HepG2 (cell line): ENCODE results near the gene IL1A. TPM values are rescaled to one million over a fixed set of nuclear protein-coding genes. Genes with fewer than 3 reads are reported as not detected.

Source experiments
- CTCF ChIP-seq: sonication (generic); formaldehyde crosslinking; IDR thresholded peaks from 2 replicates; pipeline ENCODE4 v1.5.0; 2020; ENCODE audit warnings: mild to moderate bottlenecking, missing genetic modification reagents, moderate library complexity
- MAF1 ChIP-seq: sonication (generic); formaldehyde crosslinking; IDR thresholded peaks from 2 replicates; pipeline ENCODE4 v1.5.0; 2020; ENCODE audit warnings: missing genetic modification reagents, borderline replicate concordance
- NFYC ChIP-seq: IDR thresholded peaks from 2 replicates; pipeline ENCODE4 v1.6.1; 2016; ENCODE audit warnings: missing genetic modification reagents, missing compliant biosample characterization
- NKX3-1 ChIP-seq: sonication (generic); formaldehyde crosslinking; IDR thresholded peaks from 2 replicates; pipeline ENCODE4 v1.5.0; 2020; ENCODE audit warnings: missing genetic modification reagents
- ZBTB1 ChIP-seq: sonication (generic); formaldehyde crosslinking; IDR thresholded peaks from 2 replicates; pipeline ENCODE4 v1.4.0; 2020; ENCODE audit warnings: missing genetic modification reagents, borderline replicate concordance
- ZMAT3 ChIP-seq: sonication (generic); formaldehyde crosslinking; conservative IDR thresholded peaks from 2 replicates; pipeline ENCODE4 v1.7.0; 2021; ENCODE audit warnings: missing genetic modification reagents
- ZNF280D ChIP-seq: sonication (generic); formaldehyde crosslinking; IDR thresholded peaks from 2 replicates; pipeline ENCODE4 v1.5.1; 2020; ENCODE audit warnings: mild to moderate bottlenecking, missing genetic modification reagents
- ZNF362 ChIP-seq: sonication (generic); formaldehyde crosslinking; IDR thresholded peaks from 2 replicates; pipeline ENCODE4 v1.4.0; 2020; ENCODE audit warnings: missing genetic modification reagents, mild to moderate bottlenecking, borderline replicate concordance
- ZNF563 ChIP-seq: sonication (generic); formaldehyde crosslinking; IDR thresholded peaks from 2 replicates; pipeline ENCODE4 v1.8.0; 2022; ENCODE audit warnings: mild to moderate bottlenecking, moderate library complexity, missing genetic modification reagents
- polyA plus RNA-seq, 8 experiments: library from polyadenylated mRNA; depleted of rRNA in 3 of 8; stranded (reverse) in 7 of 8; unstranded in 1 of 8; fragments of >200 nt; fragmentation: Illumina TruSeq in 4 of 8; extraction: Trizol in 4 of 8; gene quantifications; 2 replicates each; pipeline versions ENCODE4 v1.2.1 to v1.2.3, GENCODE V29; 2011 to 2016; ENCODE audit warnings: low read depth in 4 of 8, missing spikeins in 1 of 8, mixed read lengths in 1 of 8; ENCODE audit not compliant: insufficient read depth in 1 of 8
- total RNA-seq, 5 experiments: library from RNA; depleted of rRNA; stranded (reverse); fragments of >200 nt; fragmentation: Illumina TruSeq; extraction: Trizol; gene quantifications; 2 replicates each; pipeline ENCODE4 v1.2.3, GENCODE V29; 2016; ENCODE audit warnings: low read depth in 1 of 5

IL1A gene
- total and polyA plus RNA-seq, 2 of the 13 experiments (the other 11 are each of a cell fraction or from before 2014, with no cell fraction given) = not detected

- TF ChIP-seq CTCF = peak; percentile 42
- no peak for TF ChIP-seq ZBTB1 (CRISPR knock-in tag)
- TF ChIP-seq NFYC = no peak
- TF ChIP-seq NKX3-1 (CRISPR knock-in tag) = no peak
- TF ChIP-seq ZNF362 (CRISPR knock-in tag) = no peak
- TF ChIP-seq ZNF280D (CRISPR knock-in tag) = no peak
- TF ChIP-seq ZNF563 (CRISPR knock-in tag) = no peak
- TF ChIP-seq ZMAT3 (CRISPR knock-in tag) = no peak
- TF ChIP-seq MAF1 = no peak
Measured at GRCh38 chr2:112817082-112817689, 32.9 kb upstream of the IL1A start (continued).
